HepG2 (cell line): ENCODE results near the gene DCDC2. TPM values are rescaled to one million over a fixed set of nuclear protein-coding genes. Genes with fewer than 3 reads are reported as not detected.

Experiments used
- ATF1 ChIP-seq: IDR thresholded peaks from 2 replicates; pipeline ENCODE4 v1.6.1; 2016; ENCODE audit warnings: mild to moderate bottlenecking, control low read depth
- CAMTA2 ChIP-seq: sonication (generic); formaldehyde crosslinking; IDR thresholded peaks from 2 replicates; pipeline ENCODE4 v1.4.0; 2020; ENCODE audit warnings: mild to moderate bottlenecking, missing genetic modification reagents, borderline replicate concordance
- JUNB ChIP-seq: sonication (generic); formaldehyde crosslinking; IDR thresholded peaks from 2 replicates; pipeline ENCODE4 v1.8.0; 2022; ENCODE audit warnings: missing genetic modification reagents, mild to moderate bottlenecking, borderline replicate concordance
- MBD4 ChIP-seq: IDR thresholded peaks from 2 replicates; pipeline ENCODE4 v1.6.1; 2012; ENCODE audit warnings: low read length, inconsistent platforms, borderline replicate concordance
- NAIF1 ChIP-seq: sonication (generic); formaldehyde crosslinking; IDR thresholded peaks from 2 replicates; pipeline ENCODE4 v1.5.0; 2020; ENCODE audit warnings: mild to moderate bottlenecking, missing genetic modification reagents, borderline replicate concordance
- NCOA2 ChIP-seq: sonication (generic); formaldehyde crosslinking; IDR thresholded peaks from 2 replicates; pipeline ENCODE4 v1.8.0; 2022; ENCODE audit warnings: inconsistent platforms
- RNF2 ChIP-seq: fragments of 450-650 bp; conservative IDR thresholded peaks from 2 replicates; pipeline ENCODE4 v1.6.1; 2016; ENCODE audit warnings: low read depth
- SOX13 ChIP-seq, 3 experiments: fragments of 450-650 bp in 1 of 3; sonication (generic) in 1 of 3; formaldehyde crosslinking in 1 of 3; IDR thresholded peaks in 2 of 3; conservative IDR thresholded peaks in 1 of 3; 2 replicates each; pipeline versions ENCODE4 v1.5.0 to v1.6.1; 2016 to 2020; ENCODE audit warnings: antibody characterized with exemption in 1 of 3, mild to moderate bottlenecking in 1 of 3, missing compliant biosample characterization in 1 of 3, missing genetic modification reagents in 1 of 3, moderate library complexity in 1 of 3
- SRSF1 ChIP-seq: fragments of 200-400 bp; formaldehyde crosslinking; optimal IDR thresholded peaks from 2 replicates; pipeline ENCODE3; 2017; ENCODE audit warnings: mild to moderate bottlenecking, low read depth, low read length, moderate library complexity
- TAF15 ChIP-seq: fragments of 200-400 bp; formaldehyde crosslinking; IDR thresholded peaks from one replicate; pipeline ENCODE4 v1.6.1; 2018; ENCODE audit warnings: mild to moderate bottlenecking, low read depth, low read length; ENCODE audit not compliant: poor library complexity, severe bottlenecking
- TCF7L2 ChIP-seq: IDR thresholded peaks from 2 replicates; pipeline ENCODE4 v1.6.1; 2011; ENCODE audit warnings: mild to moderate bottlenecking, low read depth, low read length, moderate library complexity
- ZNF234 ChIP-seq: sonication (generic); formaldehyde crosslinking; conservative IDR thresholded peaks from 2 replicates; pipeline ENCODE4 v1.5.1; 2020; ENCODE audit warnings: mild to moderate bottlenecking, missing genetic modification reagents
- ZNF235 ChIP-seq: sonication (generic); formaldehyde crosslinking; IDR thresholded peaks from 2 replicates; pipeline ENCODE4 v1.8.1; 2023; ENCODE audit warnings: mild to moderate bottlenecking, missing genetic modification reagents, borderline replicate concordance
- ZNF354B ChIP-seq: sonication (generic); formaldehyde crosslinking; IDR thresholded peaks from 2 replicates; pipeline ENCODE4 v1.8.0; 2022; ENCODE audit warnings: mild to moderate bottlenecking, missing genetic modification reagents
- ZNF709 ChIP-seq: sonication (generic); formaldehyde crosslinking; IDR thresholded peaks from 2 replicates; pipeline ENCODE4 v1.5.0; 2020; ENCODE audit warnings: mild to moderate bottlenecking, missing genetic modification reagents
- ZNF766 ChIP-seq: sonication (generic); formaldehyde crosslinking; IDR thresholded peaks from 2 replicates; pipeline ENCODE4 v1.5.0; 2020; ENCODE audit warnings: missing genetic modification reagents, borderline replicate concordance
- ZNF790 ChIP-seq: sonication (generic); formaldehyde crosslinking; IDR thresholded peaks from 2 replicates; pipeline ENCODE4 v1.8.0; 2022; ENCODE audit warnings: missing genetic modification reagents, mild to moderate bottlenecking, borderline replicate concordance
- polyA plus RNA-seq, 8 experiments: library from polyadenylated mRNA; depleted of rRNA in 3 of 8; stranded (reverse) in 7 of 8; unstranded in 1 of 8; fragments of >200 nt; fragmentation: Illumina TruSeq in 4 of 8; extraction: Trizol in 4 of 8; gene quantifications; 2 replicates each; pipeline versions ENCODE4 v1.2.1 to v1.2.3, GENCODE V29; 2011 to 2016; ENCODE audit warnings: low read depth in 4 of 8, missing spikeins in 1 of 8, mixed read lengths in 1 of 8; ENCODE audit not compliant: insufficient read depth in 1 of 8
- total RNA-seq, 5 experiments: library from RNA; depleted of rRNA; stranded (reverse); fragments of >200 nt; fragmentation: Illumina TruSeq; extraction: Trizol; gene quantifications; 2 replicates each; pipeline ENCODE4 v1.2.3, GENCODE V29; 2016; ENCODE audit warnings: low read depth in 1 of 5
- TF ChIP-seq, protein P1 (sequence below): sonication (generic); formaldehyde crosslinking; IDR thresholded peaks from 2 replicates; pipeline ENCODE4 v1.4.0; 2020; ENCODE audit warnings: mild to moderate bottlenecking, missing genetic modification reagents
- TF ChIP-seq, protein P2 (sequence below): sonication (generic); IDR thresholded peaks from 2 replicates; pipeline ENCODE4 v1.6.1; 2016; ENCODE audit warnings: low read depth, borderline replicate concordance
- TF ChIP-seq, protein P3 (sequence below): sonication (generic); formaldehyde crosslinking; IDR thresholded peaks from 2 replicates; pipeline ENCODE4 v1.9.0; 2021; ENCODE audit warnings: missing genetic modification reagents, mild to moderate bottlenecking, borderline replicate concordance

The DCDC2 gene
- total and polyA plus RNA-seq, 2 of the 13 experiments (the other 11 are each of a cell fraction or from before 2014, with no cell fraction given), result 9.0 to 36.2 TPM

DNA sequence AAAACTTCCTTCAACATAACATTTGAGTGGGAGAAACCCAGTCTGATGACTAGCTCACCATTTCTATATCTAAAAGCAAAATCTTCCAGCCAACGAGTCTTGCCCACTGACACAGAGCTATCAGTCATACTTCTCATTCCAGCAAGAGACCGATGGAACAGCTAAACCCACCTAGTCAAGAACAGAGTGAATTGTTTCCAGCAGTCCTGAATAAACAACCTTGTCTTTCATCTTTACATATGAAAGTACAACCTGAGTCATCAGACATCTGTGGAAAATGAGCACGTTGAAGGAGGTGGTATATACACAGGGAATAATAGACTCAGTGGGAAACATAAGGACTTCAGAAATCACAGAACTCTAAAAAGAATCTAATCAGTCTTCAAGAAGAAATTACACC is 208.0 kb downstream of the DCDC2 start (continued):
- TF ChIP-seq, protein P1, sequence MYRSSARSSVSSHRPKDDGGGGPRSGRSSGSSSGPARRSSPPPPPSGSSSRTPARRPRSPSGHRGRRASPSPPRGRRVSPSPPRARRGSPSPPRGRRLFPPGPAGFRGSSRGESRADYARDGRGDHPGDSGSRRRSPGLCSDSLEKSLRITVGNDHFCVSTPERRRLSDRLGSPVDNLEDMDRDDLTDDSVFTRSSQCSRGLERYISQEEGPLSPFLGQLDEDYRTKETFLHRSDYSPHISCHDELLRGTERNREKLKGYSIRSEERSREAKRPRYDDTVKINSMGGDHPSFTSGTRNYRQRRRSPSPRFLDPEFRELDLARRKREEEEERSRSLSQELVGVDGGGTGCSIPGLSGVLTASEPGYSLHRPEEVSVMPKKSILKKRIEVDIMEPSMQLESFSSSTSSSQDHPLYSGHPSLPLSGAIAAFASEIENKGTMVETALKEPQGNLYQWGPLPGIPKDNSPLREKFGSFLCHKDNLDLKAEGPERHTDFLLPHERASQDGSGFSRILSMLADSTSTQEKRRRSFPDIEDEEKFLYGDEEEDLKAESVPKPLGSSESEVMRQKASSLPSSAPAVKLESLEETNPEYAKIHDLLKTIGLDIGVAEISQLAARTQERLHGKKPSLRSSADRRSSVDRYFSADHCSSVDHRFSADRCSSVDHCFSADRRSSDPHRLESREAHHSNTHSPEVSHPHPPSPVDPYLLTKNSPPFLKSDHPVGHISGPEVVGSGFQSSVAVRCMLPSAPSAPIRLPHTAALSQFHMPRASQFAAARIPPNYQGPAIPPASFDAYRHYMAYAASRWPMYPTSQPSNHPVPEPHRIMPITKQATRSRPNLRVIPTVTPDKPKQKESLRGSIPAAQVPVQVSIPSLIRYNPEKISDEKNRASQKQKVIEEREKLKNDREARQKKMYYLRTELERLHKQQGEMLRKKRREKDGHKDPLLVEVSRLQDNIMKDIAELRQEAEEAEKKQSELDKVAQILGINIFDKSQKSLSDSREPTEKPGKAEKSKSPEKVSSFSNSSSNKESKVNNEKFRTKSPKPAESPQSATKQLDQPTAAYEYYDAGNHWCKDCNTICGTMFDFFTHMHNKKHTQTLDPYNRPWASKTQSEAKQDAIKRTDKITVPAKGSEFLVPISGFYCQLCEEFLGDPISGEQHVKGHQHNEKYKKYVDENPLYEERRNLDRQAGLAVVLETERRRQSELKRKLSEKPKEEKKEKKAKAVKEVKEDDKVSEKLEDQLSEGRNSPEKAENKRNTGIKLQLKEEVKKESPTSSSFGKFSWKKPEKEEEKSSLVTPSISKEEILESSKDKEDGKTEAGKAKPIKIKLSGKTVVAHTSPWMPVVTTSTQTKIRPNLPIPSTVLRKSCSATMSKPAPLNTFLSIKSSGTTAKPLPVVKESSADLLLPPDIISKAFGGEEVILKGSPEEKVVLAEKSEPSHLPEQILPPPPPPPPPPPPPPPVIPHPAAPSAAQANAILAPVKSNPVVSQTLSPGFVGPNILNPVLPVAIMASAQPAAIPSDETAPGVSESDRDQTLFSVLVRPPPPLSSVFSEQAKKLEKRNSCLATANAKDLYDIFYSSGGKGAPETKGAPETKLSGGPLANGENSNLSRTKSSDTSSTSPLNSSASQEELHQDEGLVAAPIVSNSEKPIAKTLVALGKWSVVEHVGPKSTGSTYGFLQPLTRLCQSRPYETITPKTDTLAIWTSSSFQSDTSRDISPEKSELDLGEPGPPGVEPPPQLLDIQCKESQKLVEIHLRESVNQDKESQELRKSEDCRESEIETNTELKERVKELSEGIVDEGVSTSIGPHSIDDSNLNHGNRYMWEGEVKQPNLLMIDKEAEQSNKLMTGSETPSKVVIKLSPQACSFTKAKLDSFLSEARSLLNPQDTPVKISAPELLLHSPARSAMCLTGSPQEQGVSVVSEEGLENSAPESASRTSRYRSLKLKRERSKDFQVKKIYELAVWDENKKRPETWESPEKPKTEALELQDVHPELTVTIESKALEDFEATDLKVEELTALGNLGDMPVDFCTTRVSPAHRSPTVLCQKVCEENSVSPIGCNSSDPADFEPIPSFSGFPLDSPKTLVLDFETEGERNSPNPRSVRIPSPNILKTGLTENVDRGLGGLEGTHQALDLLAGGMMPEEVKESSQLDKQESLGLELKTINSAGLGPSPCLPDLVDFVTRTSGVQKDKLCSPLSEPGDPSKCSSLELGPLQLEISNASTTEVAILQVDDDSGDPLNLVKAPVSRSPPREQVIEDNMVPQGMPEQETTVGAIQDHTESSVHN, result no peak
- no peak for TF ChIP-seq TAF15
- no peak for TF ChIP-seq SOX13 (IDR thresholded peaks at IDR 0.05)
- peak in 1 of 2 experiments; percentile 91; a peak in 2 of 4 replicates for TF ChIP-seq SOX13 (CRISPR knock-in tag; conservative IDR thresholded peaks at IDR 0.05 in 1 of 2, IDR thresholded peaks at IDR 0.05 in 1 of 2)
- TF ChIP-seq SRSF1, result no peak
- no peak for TF ChIP-seq JUNB (CRISPR knock-in tag)
- TF ChIP-seq ZNF709, result no peak
- no peak for TF ChIP-seq ATF1 (CRISPR knock-in tag)
- TF ChIP-seq ZNF354B (CRISPR knock-in tag), result no peak
- no peak for TF ChIP-seq MBD4
- TF ChIP-seq ZNF235 (CRISPR knock-in tag), result no peak
- no peak for TF ChIP-seq ZNF234
- TF ChIP-seq ZNF766 (CRISPR knock-in tag), result no peak
- TF ChIP-seq RNF2, result no peak
- TF ChIP-seq CAMTA2 (CRISPR knock-in tag), result no peak
- no peak for TF ChIP-seq ZNF790 (CRISPR knock-in tag)
- no peak for TF ChIP-seq NAIF1 (CRISPR knock-in tag)
- TF ChIP-seq, protein P2, sequence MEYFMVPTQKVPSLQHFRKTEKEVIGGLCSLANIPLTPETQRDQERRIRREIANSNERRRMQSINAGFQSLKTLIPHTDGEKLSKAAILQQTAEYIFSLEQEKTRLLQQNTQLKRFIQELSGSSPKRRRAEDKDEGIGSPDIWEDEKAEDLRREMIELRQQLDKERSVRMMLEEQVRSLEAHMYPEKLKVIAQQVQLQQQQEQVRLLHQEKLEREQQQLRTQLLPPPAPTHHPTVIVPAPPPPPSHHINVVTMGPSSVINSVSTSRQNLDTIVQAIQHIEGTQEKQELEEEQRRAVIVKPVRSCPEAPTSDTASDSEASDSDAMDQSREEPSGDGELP, result peak; percentile 60; the same call in 1 of the 2 replicates
- TF ChIP-seq, protein P3, sequence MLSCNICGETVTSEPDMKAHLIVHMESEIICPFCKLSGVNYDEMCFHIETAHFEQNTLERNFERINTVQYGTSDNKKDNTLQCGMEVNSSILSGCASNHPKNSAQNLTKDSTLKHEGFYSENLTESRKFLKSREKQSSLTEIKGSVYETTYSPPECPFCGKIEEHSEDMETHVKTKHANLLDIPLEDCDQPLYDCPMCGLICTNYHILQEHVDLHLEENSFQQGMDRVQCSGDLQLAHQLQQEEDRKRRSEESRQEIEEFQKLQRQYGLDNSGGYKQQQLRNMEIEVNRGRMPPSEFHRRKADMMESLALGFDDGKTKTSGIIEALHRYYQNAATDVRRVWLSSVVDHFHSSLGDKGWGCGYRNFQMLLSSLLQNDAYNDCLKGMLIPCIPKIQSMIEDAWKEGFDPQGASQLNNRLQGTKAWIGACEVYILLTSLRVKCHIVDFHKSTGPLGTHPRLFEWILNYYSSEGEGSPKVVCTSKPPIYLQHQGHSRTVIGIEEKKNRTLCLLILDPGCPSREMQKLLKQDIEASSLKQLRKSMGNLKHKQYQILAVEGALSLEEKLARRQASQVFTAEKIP (CRISPR knock-in tag), result no peak
- peak; percentile 45; the same call in 1 of the 2 replicates for TF ChIP-seq NCOA2
- peak; percentile 36; the same call in 1 of the 2 replicates for TF ChIP-seq TCF7L2
